Measurements from ENCODE around the gene SRRD. TPM values are rescaled to one million over a fixed set of nuclear protein-coding genes. Genes with fewer than 3 reads are reported as not detected.

The SRRD gene
- polyA plus RNA-seq, 1 donor, result 18.1 TPM

DNA sequence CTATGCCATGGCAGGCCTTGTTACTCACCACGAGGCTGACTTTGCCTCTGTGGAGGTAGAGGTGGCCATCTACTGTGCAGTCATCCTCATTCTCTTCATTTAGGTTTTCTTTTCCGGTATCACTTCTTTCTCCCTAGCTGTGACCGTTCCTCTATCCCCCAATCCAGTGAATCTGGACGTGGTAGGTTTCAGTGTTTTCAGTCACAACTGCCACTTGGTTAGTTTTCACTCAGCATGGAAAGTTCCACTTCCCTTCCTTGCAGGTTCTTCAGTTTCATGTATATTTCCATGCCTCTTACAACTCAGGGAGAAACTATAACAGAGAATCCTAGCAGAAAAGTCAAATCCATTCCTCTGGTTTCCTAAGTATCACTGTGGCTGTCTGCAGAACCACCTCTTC is 2.0 kb upstream of the SRRD start:
- Histone ChIP-seq H3K27ac (ENCODE audit: low read length) (peak overlapping the region; percentile 55), H3K4me3 (ENCODE audit: low read length) (no peak overlapping the region), H3K36me3 (ENCODE audit: control insufficient read depth, insufficient read depth, low read length) (peaks cover 17% of the 10 kb centered on the region), H3K27me3 (ENCODE audit: control insufficient read depth, insufficient read depth, low read length) (no peaks in the 10 kb centered on the region), H3K4me1 (ENCODE audit: control insufficient read depth, insufficient read depth, low read length) (peaks cover 34% of the 10 kb centered on the region), H3K9me3 (ENCODE audit: control insufficient read depth, low read depth, low read length) (no peaks in the 10 kb centered on the region)
- no peak for DNase-seq
- 80% methylated on average over 1 of the region's 4 CpGs for WGBS (ENCODE audit: insufficient coverage, low lambda C conversion rate)

DNA sequence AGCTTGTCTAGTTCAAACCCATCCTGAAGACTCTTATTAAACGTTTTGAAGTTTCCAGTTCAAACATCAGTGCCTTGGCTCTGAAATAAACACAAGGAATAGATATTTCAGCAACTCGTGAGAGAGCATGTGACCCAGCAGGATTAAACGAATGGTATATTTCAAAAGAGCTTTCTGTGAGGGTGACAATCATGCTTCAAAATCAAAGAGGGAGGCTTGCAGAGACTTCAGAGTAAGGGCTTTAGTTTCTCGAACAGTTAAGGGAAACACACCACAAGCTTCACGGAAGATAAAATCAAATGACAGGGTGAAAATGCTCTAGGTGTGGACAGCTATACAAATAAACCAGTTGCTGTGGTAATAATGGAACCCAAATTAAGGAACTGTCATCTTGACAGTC is 1.5 kb upstream of the SRRD start:
- no CpG with 5 or more reads among the region's 5 CpGs for WGBS (ENCODE audit: insufficient coverage, low lambda C conversion rate)
- Histone ChIP-seq H3K36me3 (ENCODE audit: control insufficient read depth, insufficient read depth, low read length) (peaks cover 13% of the 10 kb centered on the region), H3K4me3 (ENCODE audit: low read length) (no peak overlapping the region), H3K27me3 (ENCODE audit: control insufficient read depth, insufficient read depth, low read length) (no peaks in the 10 kb centered on the region), H3K27ac (ENCODE audit: low read length) (peak overlapping the region; percentile 55), H3K9me3 (ENCODE audit: control insufficient read depth, low read depth, low read length) (no peaks in the 10 kb centered on the region), H3K4me1 (ENCODE audit: control insufficient read depth, insufficient read depth, low read length) (peaks cover 34% of the 10 kb centered on the region)
- DNase-seq, result peak in 1 of 2 donors; percentile 42

DNA sequence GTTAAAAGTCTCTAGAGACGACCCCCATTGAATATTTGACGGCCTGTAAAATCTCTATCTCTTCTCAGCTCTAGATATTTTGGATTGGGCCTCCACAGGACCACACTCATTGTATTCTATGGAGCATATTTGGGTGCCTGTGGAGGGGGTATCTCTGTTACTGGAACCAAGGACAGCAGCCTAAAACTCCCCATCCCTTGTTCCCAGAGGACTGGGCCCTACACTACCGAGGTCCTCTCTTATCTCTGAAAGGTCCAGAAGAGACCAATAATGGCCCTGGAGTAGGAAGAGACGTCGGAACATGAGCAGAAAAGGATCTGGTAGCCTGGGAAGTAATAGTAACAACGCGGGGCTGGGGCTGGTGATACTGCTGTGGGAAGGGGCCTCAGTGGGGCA is 636 bp upstream of the SRRD start:
- H3K27ac ChIP-seq (ENCODE audit: low read length), result peak overlapping the region; percentile 99
- peaks cover 34% of the 10 kb centered on the region for H3K4me1 ChIP-seq (ENCODE audit: control insufficient read depth, insufficient read depth, low read length)
- no peaks in the 10 kb centered on the region for H3K9me3 ChIP-seq (ENCODE audit: control insufficient read depth, low read depth, low read length)
- no peaks in the 10 kb centered on the region for H3K27me3 ChIP-seq (ENCODE audit: control insufficient read depth, insufficient read depth, low read length)
- peak overlapping the region; percentile 81 for H3K4me3 ChIP-seq (ENCODE audit: low read length)
- WGBS (ENCODE audit: insufficient coverage, low lambda C conversion rate), result no CpG with 5 or more reads among the region's 7 CpGs
- DNase-seq, result peak in 1 of 2 donors; percentile 24
- H3K36me3 ChIP-seq (ENCODE audit: control insufficient read depth, insufficient read depth, low read length), result peaks cover 13% of the 10 kb centered on the region

DNA sequence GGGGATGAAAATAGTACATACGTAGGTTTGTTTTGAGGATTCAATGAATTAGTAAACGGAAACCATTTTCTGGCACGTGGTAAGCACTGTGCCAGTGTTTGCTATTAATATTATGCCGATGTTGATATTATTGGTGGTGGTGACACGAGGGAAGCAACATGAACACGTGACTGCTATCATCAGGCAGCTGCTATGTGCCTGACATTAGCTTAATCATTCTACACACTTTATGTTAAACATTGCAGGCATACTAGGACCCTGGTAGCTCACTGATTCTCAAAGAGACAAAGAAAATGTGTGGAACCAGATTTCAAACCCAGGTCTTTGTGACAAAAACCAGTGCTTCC is 656 bp downstream of the SRRD start:
- Histone ChIP-seq H3K4me3 (ENCODE audit: low read length) (peak overlapping the region; percentile 59), H3K36me3 (ENCODE audit: control insufficient read depth, insufficient read depth, low read length) (peaks cover 26% of the 10 kb centered on the region), H3K27ac (ENCODE audit: low read length) (no peak overlapping the region), H3K27me3 (ENCODE audit: control insufficient read depth, insufficient read depth, low read length) (no peaks in the 10 kb centered on the region), H3K9me3 (ENCODE audit: control insufficient read depth, low read depth, low read length) (no peaks in the 10 kb centered on the region), H3K4me1 (ENCODE audit: control insufficient read depth, insufficient read depth, low read length) (peaks cover 26% of the 10 kb centered on the region)
- no CpG with 5 or more reads among the region's 6 CpGs for WGBS (ENCODE audit: insufficient coverage, low lambda C conversion rate)
- DNase-seq, result no peak

DNA sequence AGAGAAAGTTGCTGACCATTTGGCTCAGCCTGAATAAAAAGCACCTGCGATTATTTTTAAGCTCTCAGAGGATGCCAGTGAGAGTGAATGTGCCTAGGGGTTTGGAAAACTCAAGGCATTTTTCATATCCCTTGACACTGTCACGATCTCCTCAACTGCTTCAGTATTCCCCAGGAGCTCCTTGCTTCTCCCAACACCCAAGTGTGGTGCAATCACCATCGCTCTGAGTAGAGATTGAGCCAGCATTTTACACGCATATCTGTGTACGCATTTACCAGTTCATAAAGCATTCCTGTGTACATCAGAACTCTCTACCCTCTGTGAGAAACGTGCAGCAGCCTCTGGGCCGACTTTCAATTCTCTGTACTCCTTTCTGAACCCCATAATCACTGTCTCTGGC is 1.3 kb downstream of the SRRD start:
- peaks cover 23% of the 10 kb centered on the region for H3K4me1 ChIP-seq (ENCODE audit: control insufficient read depth, insufficient read depth, low read length)
- H3K9me3 ChIP-seq (ENCODE audit: control insufficient read depth, low read depth, low read length), result no peaks in the 10 kb centered on the region
- WGBS (ENCODE audit: insufficient coverage, low lambda C conversion rate), result no CpG with 5 or more reads among the region's 7 CpGs
- no peak overlapping the region for H3K4me3 ChIP-seq (ENCODE audit: low read length)
- DNase-seq, result no peak
- H3K27ac ChIP-seq (ENCODE audit: low read length), result no peak overlapping the region
- H3K36me3 ChIP-seq (ENCODE audit: control insufficient read depth, insufficient read depth, low read length), result peaks cover 28% of the 10 kb centered on the region
- H3K27me3 ChIP-seq (ENCODE audit: control insufficient read depth, insufficient read depth, low read length), result no peaks in the 10 kb centered on the region

DNA sequence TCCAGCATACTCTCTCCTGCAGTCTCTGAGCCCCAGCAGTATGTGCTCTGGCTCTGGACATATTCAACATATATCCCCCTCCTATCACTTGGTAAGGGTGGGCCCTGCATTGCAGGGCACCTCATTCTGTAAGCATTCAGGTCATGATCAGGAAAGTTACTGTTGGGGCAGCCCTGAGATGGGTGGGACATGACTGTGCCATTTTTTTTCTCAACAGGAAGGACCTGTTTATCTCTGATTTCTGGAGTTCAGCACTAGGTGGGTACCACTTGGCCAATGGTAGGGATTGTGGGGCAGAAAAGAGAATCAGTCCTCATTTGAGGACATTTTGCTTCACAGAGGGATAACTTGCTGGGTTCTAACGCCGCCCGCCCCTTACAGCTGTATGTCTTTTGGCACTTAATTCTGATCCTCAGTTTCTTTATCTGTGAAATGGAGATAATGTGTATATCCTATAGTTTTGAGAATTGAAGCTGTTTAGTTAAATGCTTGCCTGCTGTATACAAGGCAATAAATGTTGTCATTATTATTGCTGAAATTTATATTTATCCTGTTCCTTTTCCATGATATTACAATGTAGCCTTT is 2.2 kb downstream of the SRRD start:
- no CpG with 5 or more reads among the region's 3 CpGs for WGBS (ENCODE audit: insufficient coverage, low lambda C conversion rate)
- H3K27me3 ChIP-seq (ENCODE audit: control insufficient read depth, insufficient read depth, low read length), result no peaks in the 10 kb centered on the region
- no peaks in the 10 kb centered on the region for H3K9me3 ChIP-seq (ENCODE audit: control insufficient read depth, low read depth, low read length)
- DNase-seq, result no peak
- peaks cover 36% of the 10 kb centered on the region for H3K36me3 ChIP-seq (ENCODE audit: control insufficient read depth, insufficient read depth, low read length)
- peaks cover 14% of the 10 kb centered on the region for H3K4me1 ChIP-seq (ENCODE audit: control insufficient read depth, insufficient read depth, low read length)
- no peak overlapping the region for H3K4me3 ChIP-seq (ENCODE audit: low read length)
- H3K27ac ChIP-seq (ENCODE audit: low read length), result no peak overlapping the region

DNA sequence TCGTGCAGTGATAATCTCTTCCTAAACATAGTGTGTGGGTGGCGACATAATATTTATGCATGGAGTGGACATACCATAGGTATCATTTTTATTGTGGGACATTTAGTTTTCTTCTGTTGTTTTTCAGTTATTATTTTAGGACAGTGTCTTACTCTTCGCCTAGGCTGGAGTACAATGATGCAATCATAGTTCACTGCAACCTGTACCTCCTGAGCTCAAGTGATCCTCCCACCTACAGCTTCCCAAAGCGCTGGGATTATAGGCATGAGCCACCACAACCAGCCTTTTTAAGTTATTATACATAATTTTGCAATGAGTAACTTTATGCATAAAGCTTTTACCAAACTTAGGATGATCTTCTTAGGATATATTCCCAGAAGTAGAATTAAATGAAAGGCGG is 2.7 kb downstream of the SRRD start:
- DNase-seq, result no peak
- peaks cover 13% of the 10 kb centered on the region for H3K4me1 ChIP-seq (ENCODE audit: control insufficient read depth, insufficient read depth, low read length)
- H3K4me3 ChIP-seq (ENCODE audit: low read length), result no peak overlapping the region
- no peaks in the 10 kb centered on the region for H3K9me3 ChIP-seq (ENCODE audit: control insufficient read depth, low read depth, low read length)
- H3K27me3 ChIP-seq (ENCODE audit: control insufficient read depth, insufficient read depth, low read length), result no peaks in the 10 kb centered on the region
- 100% methylated on average over 1 of the region's 5 CpGs for WGBS (ENCODE audit: insufficient coverage, low lambda C conversion rate)
- H3K36me3 ChIP-seq (ENCODE audit: control insufficient read depth, insufficient read depth, low read length), result peaks cover 39% of the 10 kb centered on the region
- no peak overlapping the region for H3K27ac ChIP-seq (ENCODE audit: low read length)

DNA sequence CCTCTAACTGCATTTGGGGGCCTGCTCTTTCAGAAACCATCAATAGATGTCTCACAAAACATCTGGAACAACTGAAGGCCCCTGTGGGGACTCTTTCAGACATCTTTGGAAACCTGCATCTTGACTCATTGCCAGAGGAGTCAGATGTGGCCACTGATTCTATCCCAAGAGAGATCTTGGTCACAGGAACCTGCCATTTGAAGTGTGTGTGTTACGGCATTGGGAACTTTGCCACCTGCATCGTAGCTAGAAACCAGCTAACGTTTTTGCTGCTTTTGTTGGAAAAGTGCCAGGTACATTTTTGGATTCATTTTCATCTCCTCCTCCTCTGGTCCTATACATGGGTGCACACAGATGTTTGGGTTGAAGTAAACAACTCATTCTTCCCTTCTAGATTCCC is 4.3 kb downstream of the SRRD start:
- H3K4me3 ChIP-seq (ENCODE audit: low read length), result no peak overlapping the region

DNA sequence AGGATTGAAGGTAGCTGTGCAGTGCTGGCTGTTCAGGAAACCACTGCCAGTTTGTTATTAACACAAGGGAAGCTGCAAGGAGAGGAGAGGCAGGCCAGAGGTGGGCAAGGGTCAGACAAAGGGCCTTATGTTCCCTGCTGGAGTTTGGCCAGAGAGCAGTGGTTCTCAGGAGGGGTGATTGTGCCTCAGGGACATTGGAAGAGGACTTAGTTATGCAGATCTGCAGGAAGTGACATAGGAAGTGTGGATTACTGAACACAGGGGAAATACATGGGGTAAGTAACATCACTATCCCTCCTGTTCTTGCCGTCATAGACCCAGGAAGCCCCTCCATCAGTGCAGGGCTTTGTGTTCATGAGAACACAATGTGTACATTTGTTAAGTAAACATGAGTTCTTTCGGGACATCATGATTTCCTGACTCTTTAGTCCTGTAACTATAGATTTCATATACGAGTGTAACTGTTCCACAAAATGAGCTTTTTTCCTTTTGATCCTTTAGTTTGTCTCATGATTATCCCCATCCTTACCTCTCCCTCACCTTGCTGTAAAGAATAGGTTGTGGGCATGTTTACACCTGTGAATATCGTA is 5.9 kb downstream of the SRRD start:
- peaks cover 68% of the 10 kb centered on the region for H3K36me3 ChIP-seq (ENCODE audit: control insufficient read depth, insufficient read depth, low read length)
- 53% methylated on average over 2 of the region's 4 CpGs for WGBS (ENCODE audit: insufficient coverage, low lambda C conversion rate)
- H3K27ac ChIP-seq (ENCODE audit: low read length), result no peak overlapping the region
- H3K9me3 ChIP-seq (ENCODE audit: control insufficient read depth, low read depth, low read length), result no peaks in the 10 kb centered on the region
- DNase-seq, result peak in 1 of 2 donors; percentile 24
- H3K27me3 ChIP-seq (ENCODE audit: control insufficient read depth, insufficient read depth, low read length), result no peaks in the 10 kb centered on the region
- H3K4me3 ChIP-seq (ENCODE audit: low read length), result no peak overlapping the region
- H3K4me1 ChIP-seq (ENCODE audit: control insufficient read depth, insufficient read depth, low read length), result peaks cover 5% of the 10 kb centered on the region

More for the DNA sequence above, 4.3 kb downstream of the SRRD start:
- H3K27ac ChIP-seq (ENCODE audit: low read length), result no peak overlapping the region
- no peaks in the 10 kb centered on the region for H3K9me3 ChIP-seq (ENCODE audit: control insufficient read depth, low read depth, low read length)
- no peak for DNase-seq
- H3K36me3 ChIP-seq (ENCODE audit: control insufficient read depth, insufficient read depth, low read length), result peaks cover 53% of the 10 kb centered on the region
- H3K27me3 ChIP-seq (ENCODE audit: control insufficient read depth, insufficient read depth, low read length), result no peaks in the 10 kb centered on the region
- peaks cover 7% of the 10 kb centered on the region for H3K4me1 ChIP-seq (ENCODE audit: control insufficient read depth, insufficient read depth, low read length)
- no CpG with 5 or more reads among the region's 3 CpGs for WGBS (ENCODE audit: insufficient coverage, low lambda C conversion rate)

DNA sequence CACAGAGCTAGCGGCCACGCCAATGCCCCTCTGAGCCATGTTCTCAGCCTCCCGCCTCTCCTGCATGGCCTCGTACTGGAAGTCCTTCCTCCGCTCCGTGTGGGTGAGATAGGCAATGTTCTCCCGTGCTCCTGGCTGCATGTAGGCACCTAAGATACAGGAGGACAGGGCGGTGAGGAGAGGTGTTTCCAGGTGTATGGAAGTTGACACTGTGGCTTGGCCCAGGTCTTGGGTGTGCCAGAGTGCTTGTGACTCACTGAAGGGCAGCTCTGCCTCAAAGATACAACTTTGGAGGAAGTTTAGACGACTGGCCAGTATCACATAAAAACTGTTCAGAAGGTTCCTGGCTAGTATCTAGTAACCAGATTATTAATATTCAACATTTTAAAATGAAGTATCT is 8.5 kb downstream of the SRRD start:
- Histone ChIP-seq H3K27ac (ENCODE audit: low read length) (no peak overlapping the region), H3K36me3 (ENCODE audit: control insufficient read depth, insufficient read depth, low read length) (peaks cover 86% of the 10 kb centered on the region), H3K9me3 (ENCODE audit: control insufficient read depth, low read depth, low read length) (no peaks in the 10 kb centered on the region), H3K27me3 (ENCODE audit: control insufficient read depth, insufficient read depth, low read length) (no peaks in the 10 kb centered on the region), H3K4me3 (ENCODE audit: low read length) (no peak overlapping the region), H3K4me1 (ENCODE audit: control insufficient read depth, insufficient read depth, low read length) (no peaks in the 10 kb centered on the region)
- no peak for DNase-seq
- no CpG with 5 or more reads among the region's 9 CpGs for WGBS (ENCODE audit: insufficient coverage, low lambda C conversion rate)

DNA sequence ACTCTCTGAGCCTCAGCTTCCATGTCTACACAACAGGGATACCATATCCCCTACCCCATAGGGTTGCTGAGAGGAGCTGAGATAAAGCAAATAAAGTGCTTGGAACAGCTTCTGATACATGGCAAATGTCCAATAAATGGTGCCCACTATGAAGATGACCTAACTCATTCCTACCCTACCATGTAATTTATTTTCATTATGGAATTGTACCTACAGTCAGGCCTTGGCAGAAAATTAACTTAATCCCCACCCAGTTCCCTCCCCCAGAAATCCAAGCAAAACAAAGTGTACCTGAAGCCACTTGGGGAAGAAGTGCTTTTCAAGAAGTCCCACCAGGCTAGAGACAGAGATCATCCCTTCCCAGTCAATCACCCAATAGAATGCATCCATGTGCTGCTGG is 10.8 kb downstream of the SRRD start:
- DNase-seq, result no peak
- Histone ChIP-seq H3K4me3 (ENCODE audit: low read length) (no peak overlapping the region), H3K36me3 (ENCODE audit: control insufficient read depth, insufficient read depth, low read length) (peaks cover 77% of the 10 kb centered on the region), H3K27ac (ENCODE audit: low read length) (no peak overlapping the region), H3K4me1 (ENCODE audit: control insufficient read depth, insufficient read depth, low read length) (no peaks in the 10 kb centered on the region), H3K9me3 (ENCODE audit: control insufficient read depth, low read depth, low read length) (no peaks in the 10 kb centered on the region), H3K27me3 (ENCODE audit: control insufficient read depth, insufficient read depth, low read length) (no peaks in the 10 kb centered on the region)

Measured in large intestine (tissue), 3 donors.